HG02938 (cell line): ENCODE results near the gene CTNNA3.

ENCODE experiments used
- ATAC-seq: cut with Tn5 transposase; IDR thresholded peaks from one replicate; pipeline ENCODE4 v1.9.1; 2021; ENCODE audit warnings: mild to moderate bottlenecking, moderate library complexity; ENCODE audit not compliant: unreplicated experiment

Gene CTNNA3

GRCh38 chr10:67666416-67667034, 29.5 kb downstream of the CTNNA3 start:
- ATAC-seq: no peak

DNA sequence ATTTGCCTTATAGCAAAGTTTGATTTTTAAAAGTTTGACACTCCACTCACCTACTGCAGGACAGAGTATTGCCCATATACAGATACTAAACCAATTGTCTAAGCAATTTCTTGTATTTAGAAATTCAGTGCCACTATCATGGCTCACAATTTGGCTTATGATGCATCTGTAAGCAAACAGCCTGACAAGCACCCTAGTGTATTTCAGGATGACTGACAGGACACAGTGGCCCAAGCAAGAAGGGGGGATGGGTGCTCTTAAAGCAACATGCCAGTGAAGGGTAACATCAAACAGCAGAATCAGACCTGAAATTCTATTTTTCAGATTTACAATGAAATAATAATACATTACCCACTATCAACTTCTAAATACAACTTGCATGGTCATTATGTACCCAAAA, 30.5 kb downstream of the CTNNA3 start:
- no peak for ATAC-seq

DNA sequence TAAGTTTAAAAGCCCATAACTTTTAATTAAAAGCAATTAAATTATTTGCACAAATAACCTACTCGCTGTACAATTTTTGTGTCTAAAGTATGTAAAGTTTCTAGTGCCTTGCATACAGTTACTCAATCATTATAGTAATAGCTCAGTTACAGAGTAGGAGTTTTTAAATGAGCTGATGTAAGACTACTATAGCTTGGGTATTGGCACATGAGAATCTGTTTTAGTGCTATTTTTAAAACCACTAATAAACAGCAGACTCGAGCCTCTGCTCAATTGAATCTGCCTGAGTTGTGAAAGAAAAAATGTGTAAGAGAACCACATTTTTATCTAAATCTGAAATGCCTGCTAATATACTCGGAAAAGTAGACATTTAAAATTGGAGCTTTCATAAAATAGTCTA, 31.1 kb downstream of the CTNNA3 start:
- ATAC-seq: no peak

- no peak for ATAC-seq
Measured at GRCh38 chr10:67663449-67664087, 32.4 kb downstream of the CTNNA3 start.

- ATAC-seq: no peak
Measured at GRCh38 chr10:67662415-67662814, 33.6 kb downstream of the CTNNA3 start.

DNA sequence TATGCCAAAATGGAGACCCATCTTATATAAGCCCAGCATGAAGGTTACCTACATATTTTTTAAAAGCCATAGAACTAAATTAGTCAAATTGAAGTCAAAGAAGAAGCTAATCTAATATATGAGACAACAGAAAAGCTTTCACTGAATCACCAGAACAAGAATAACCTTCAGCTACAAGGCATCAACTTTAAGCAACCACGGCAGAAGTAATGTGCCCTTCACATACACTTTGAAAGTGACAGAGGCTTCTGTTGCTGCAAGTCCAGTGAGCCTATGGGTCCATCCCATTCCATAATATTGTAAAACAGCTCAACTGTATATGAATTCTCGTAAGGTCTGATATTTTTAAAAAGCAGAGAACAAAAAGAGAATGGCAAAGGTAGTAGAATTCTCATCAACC, 36.5 kb downstream of the CTNNA3 start:
- ATAC-seq: no peak

- no peak for ATAC-seq
Measured at GRCh38 chr10:67657775-67658174, 38.2 kb downstream of the CTNNA3 start.

DNA sequence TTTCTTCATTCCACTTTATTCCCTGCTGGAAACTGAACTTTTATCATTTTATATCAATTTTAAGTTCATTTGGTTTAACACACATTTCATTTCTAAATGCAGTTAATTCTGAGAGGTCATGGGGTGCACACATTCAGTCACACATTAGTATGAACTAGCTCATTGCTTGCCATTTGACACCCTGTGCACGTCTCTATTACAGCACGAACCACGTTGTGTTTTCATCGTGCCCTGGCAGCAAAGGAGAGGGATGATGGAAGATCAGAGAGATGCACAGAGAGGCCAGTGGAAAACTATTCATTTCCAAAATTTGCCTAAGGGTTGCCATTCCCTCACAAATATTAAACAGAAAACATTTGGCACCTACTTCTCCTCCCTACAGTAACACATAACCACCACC, 45.4 kb downstream of the CTNNA3 start:
- ATAC-seq: no peak

- ATAC-seq: no peak
Measured at GRCh38 chr10:67648613-67649229, 47.3 kb downstream of the CTNNA3 start.

GRCh38 chr10:67630904-67631303, 65.1 kb downstream of the CTNNA3 start:
- no peak for ATAC-seq

DNA sequence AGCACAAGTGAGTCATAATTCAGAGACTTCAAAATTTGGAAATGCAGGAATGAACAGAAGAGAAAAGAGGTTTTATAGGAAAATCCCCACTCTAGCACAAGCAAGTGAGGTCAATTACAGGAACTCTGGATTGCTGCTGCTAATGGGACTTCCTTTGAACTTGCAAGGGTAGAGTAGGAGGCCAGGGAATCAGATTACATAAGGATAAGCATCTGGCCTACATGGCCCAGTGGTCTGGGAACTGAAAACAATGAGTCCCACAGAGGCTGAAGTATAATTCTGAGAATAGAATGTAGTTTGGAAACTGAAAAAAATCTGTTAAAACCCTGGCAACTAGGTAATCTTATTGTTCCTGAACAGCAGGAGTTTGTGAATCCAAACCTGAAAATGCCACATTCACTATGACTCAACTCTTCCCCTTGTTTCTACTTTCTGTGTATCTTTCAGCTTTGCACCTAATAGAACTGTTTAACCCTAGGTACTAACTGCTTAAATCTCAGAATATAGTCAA, 66.5 kb downstream of the CTNNA3 start:
- no peak for ATAC-seq

- ATAC-seq: no peak
Measured at GRCh38 chr10:67622984-67623383, 73.0 kb downstream of the CTNNA3 start.

DNA sequence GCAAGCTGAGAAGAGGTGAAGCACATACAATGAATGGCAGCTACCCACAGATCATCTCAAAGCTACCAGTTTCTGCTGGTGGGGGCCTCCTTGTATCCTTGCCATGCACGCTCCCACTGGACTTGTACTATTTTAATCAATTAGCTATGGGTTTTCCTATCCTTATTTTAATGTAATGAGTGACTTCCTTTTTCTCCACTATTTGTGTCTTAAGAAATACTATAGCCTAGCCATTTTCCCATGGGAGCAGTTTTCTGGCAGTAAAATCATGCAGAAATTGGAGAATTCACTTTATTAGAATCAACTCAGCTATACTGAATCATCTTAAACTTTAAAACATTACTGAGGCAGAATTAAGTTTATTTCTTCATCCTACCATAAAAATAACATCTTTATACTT, 73.5 kb downstream of the CTNNA3 start:
- no peak for ATAC-seq

DNA sequence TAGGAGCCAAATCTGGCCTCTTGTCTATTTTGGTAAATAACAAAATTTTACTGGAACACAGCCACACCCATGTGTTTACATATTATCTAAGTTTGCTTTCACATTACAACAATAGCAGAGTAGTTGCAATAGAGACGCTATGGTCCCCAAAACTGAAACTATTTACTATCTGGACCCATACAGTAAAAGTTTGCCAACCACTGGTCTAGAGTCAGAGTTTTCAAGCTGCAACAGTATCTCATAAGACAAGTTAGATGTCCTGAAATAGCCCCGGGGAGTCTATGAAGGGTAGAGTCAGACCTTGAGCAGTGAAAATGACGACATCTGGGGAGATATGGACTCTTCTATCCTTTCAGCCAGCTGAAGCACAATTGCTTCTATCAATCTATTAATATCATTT, 74.2 kb downstream of the CTNNA3 start:
- no peak for ATAC-seq

GRCh38 chr10:67618116-67618515, 77.9 kb downstream of the CTNNA3 start:
- ATAC-seq: no peak

- peak; percentile 64 for ATAC-seq
Measured at GRCh38 chr10:67612577-67613537, 83.1 kb downstream of the CTNNA3 start.

DNA sequence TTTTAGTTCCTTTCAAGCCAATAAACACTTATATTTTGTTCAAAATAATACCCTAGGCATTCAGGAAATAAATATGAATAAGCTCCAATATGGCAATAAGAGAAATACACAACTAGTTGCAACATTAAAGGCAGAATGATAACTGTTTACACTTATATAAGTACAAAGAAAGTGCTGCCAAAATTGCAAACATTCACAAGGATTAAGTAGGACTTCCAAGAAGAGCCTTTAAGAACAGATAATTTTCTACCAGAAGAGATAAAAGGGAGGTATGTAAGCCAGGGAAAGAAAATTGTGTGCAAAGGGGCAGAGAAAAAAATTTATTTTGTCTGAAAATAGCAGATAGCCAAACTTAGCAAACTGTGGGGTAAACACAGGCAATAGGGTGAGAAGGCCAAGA, 83.8 kb downstream of the CTNNA3 start:
- ATAC-seq: no peak

DNA sequence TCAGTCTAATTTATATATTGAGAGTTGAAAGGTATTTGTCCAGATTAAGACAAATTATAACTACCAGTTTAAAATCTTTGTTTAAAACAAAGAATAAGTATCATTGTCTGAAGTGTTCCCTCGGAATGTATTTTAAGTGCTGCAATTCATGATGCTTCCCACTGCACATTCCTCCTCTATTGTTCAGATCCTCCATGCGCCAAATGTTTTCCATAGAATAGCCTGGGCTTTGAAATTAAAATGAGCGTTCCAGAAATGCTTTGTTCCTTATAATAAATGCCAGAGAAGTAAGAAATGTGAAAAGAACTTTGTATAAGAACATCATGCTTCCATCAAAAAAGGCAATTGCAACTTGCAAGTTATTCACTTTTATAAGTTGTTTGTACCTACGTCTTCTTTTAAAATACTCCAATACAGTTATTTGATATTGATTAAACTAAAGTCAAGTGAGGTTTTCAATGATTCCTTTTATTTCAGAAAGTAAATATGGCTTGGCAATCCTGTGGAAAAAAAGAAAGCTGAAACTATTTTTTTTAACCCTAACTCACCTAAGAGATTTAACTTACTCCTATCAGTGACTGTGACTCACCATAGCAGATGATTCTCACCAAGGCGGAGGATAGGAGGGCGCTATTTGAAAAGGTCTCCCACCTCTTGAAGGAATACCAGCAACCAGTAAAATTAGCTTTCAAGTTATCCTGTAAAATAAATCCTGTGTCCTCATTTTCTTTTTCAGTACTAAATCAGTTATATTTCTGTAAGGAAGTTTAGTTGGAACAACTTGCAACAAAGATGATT, 85.8 kb downstream of the CTNNA3 start:
- no peak for ATAC-seq

DNA sequence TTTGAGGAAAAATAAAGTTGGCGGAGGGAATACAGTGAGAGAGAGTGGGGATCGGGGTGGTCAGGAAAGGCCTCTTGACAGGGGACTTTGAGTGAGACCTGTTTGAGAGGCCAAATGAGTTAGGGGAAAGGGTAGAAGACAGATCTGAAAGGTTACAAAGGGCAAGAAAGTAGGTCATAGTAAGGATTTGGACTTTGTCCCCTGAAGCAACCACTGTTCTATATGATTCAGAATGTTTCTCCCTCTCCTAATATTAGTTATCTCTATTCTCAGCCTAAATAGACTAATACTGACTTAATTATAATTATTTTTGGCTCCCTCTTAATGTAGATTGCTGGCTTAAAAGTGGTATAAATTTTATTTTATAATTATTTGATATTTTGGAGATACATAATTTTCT, 88.0 kb downstream of the CTNNA3 start:
- ATAC-seq: no peak

GRCh38 chr10:67607472-67607871, 88.5 kb downstream of the CTNNA3 start:
- ATAC-seq: no peak
